CD8-positive, alpha-beta memory T cell (primary cell): ENCODE results near the gene ZNF274. TPM values are rescaled to one million over a fixed set of nuclear protein-coding genes. Genes with fewer than 3 reads are reported as not detected.
"Not testable (repeated sequence)": the region's sequence is repeated elsewhere in the genome, so short reads cannot be mapped to it uniquely, and the experiment has no call there.

ENCODE experiments used
- CTCF ChIA-PET: fragments of 350-600 bp; sonication (Branson Sonifier 250); formaldehyde crosslinking; loops from one replicate; lab custom pipeline; 2021; ENCODE audit warnings: antibody characterized with exemption; lab: Charles Lee
- POLR2A ChIA-PET: fragments of 350-600 bp; sonication (Branson Sonifier 250); formaldehyde crosslinking; loops from one replicate; lab custom pipeline; 2021; ENCODE audit warnings: antibody characterized with exemption; lab: Charles Lee
- DNase-seq, 5 donors: peaks; one replicate each; pipeline versions ENCODE4 v3.0.0 to v3.0.0-alpha.2; 2020 to 2022; ENCODE audit warnings: mixed read lengths in 1 of 5
- H3K27ac ChIP-seq: one replicate; pipeline ENCODE4 v1.7.0; 2013; ENCODE audit warnings: low read depth, mild to moderate bottlenecking, low read length, moderate library complexity
- H3K27me3 ChIP-seq: 2 replicates; pipeline ENCODE4 v1.7.0; 2013; ENCODE audit warnings: low read length, mild to moderate bottlenecking; ENCODE audit not compliant: insufficient read depth, poor library complexity, severe bottlenecking
- H3K36me3 ChIP-seq: 2 replicates; pipeline ENCODE4 v1.7.0; 2013; ENCODE audit warnings: mild to moderate bottlenecking, low read length, moderate library complexity; ENCODE audit not compliant: insufficient read depth
- H3K4me1 ChIP-seq: 2 replicates; pipeline ENCODE4 v1.7.0; 2013; ENCODE audit warnings: mild to moderate bottlenecking, low read length, moderate library complexity; ENCODE audit not compliant: insufficient read depth
- H3K4me3 ChIP-seq: 2 replicates; pipeline ENCODE4 v1.7.0; 2013; ENCODE audit warnings: mild to moderate bottlenecking, low read length
- H3K9me3 ChIP-seq: 2 replicates; pipeline ENCODE4 v1.7.0; 2013; ENCODE audit warnings: mild to moderate bottlenecking, low read length
- H3K27ac Mint-ChIP-seq, 8 donors: one replicate each; pipeline ENCODE4 v1.8.0; 2020 to 2021; ENCODE audit warnings: mixed read lengths in 8 of 8, mild to moderate bottlenecking in 6 of 8, inconsistent platforms in 3 of 8, moderate library complexity in 3 of 8
- H3K27me3 Mint-ChIP-seq, 2 donors: one replicate each; pipeline ENCODE4 v1.8.0; 2020 to 2021; ENCODE audit warnings: mixed read lengths in 2 of 2, mild to moderate bottlenecking in 1 of 2, moderate library complexity in 1 of 2
- H3K36me3 Mint-ChIP-seq, 3 donors: one replicate each; pipeline ENCODE4 v1.8.0; 2020 to 2021; ENCODE audit warnings: mixed read lengths in 3 of 3, inconsistent platforms in 1 of 3, mild to moderate bottlenecking in 1 of 3
- H3K4me1 Mint-ChIP-seq, 3 donors: one replicate each; pipeline ENCODE4 v1.8.0; 2020 to 2021; ENCODE audit warnings: mixed read lengths in 3 of 3, inconsistent platforms in 1 of 3, mild to moderate bottlenecking in 1 of 3
- H3K4me3 Mint-ChIP-seq, 7 donors: one replicate each; pipeline ENCODE4 v1.8.0; 2020 to 2021; ENCODE audit warnings: mixed read lengths in 7 of 7, mild to moderate bottlenecking in 6 of 7, moderate library complexity in 4 of 7, inconsistent platforms in 2 of 7
- H3K9me3 Mint-ChIP-seq, 5 donors: one replicate each; pipeline ENCODE4 v1.8.0; 2020 to 2022; ENCODE audit warnings: mixed read lengths in 5 of 5, mild to moderate bottlenecking in 3 of 5, moderate library complexity in 2 of 5, inconsistent platforms in 1 of 5
- polyA plus RNA-seq: library from polyadenylated mRNA; unstranded; fragments of 300-500 nt; fragmentation: Illumina TruSeq; gene quantifications from one replicate; pipeline ENCODE4 v1.2.3, GENCODE V29; 2021
- total RNA-seq, 2 experiments: library from RNA; stranded (reverse); gene quantifications; one replicate each; pipeline ENCODE4 v1.2.3, GENCODE V29; 2021

ZNF274 gene
- total RNA-seq (10 to 100 TPM; 23.4 to 25.9 TPM), polyA plus RNA-seq (32.0 TPM)

- peaks cover 40% of the 10 kb centered on the region for H3K9me3 ChIP-seq
- H3K27me3 ChIP-seq, result no peaks in the 10 kb centered on the region
- POLR2A ChIA-PET, result interaction anchor here (0.5 to 2.6 kb wide), 18 partner anchors 13 to 1804 kb away, joined by 3 to 9 read pairs (median 5); partner anchors contain the start of genes ERVK3-1, MZF1, ZBTB45 and ZNF497
- Mint-ChIP-seq H3K4me1 (peaks cover 20 to 38% (median 26%) of the 10 kb centered on the region in 3 donors), H3K9me3 (peaks cover 23 to 91% (median 86%) of the 10 kb centered on the region in 5 donors), H3K36me3 (peaks cover 19 to 69% (median 65%) of the 10 kb centered on the region in 3 donors), H3K4me3 (peak within 1 kb of the TSS; percentile 89 to 97 (median 91)), H3K27me3 (peaks cover 0 to 8% of the 10 kb centered on the region in 2 donors), H3K27ac (peak within 1 kb of the TSS; percentile 95 to 100 (median 99))
- DNase-seq, result peak; percentile 88 to 95 (median 92)
- CTCF ChIA-PET, result interaction anchor here (1.3 kb wide), 1 partner anchor 10 kb away, joined by 4 read pairs; no protein-coding TSS in a partner anchor
- H3K4me3 ChIP-seq, result peak within 1 kb of the TSS; percentile 100
- H3K4me1 ChIP-seq, result peaks cover 17% of the 10 kb centered on the region
- peaks cover 21% of the 10 kb centered on the region for H3K36me3 ChIP-seq
- H3K27ac ChIP-seq, result peak within 1 kb of the TSS; percentile 98
Observed at GRCh38 chr19:58182989-58183816, at the start of gene ZNF274. ZNF274 (plus strand) TSS chr19:58183061; CDS start chr19:58183966, 905 bp downstream.

DNA sequence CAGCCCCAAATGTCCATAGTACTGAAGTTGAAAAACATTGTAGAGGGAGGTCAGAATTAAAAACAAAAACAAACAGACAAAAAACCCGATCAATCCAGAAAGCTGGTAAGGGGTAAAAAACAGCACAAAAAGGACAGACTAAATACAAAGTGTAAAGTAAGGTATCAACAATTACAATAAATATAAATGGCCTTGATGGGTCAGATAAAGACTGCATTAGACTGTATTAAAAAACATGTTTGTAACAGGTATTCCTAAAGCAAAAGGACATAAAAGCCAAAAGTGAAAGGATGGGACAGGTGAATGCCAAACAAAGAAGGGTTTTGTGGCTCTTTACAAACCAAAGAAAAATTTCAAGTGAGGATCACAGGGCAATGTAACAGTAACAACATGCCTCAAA lies 48.6 kb upstream of the ZNF274 start:
- H3K4me3 Mint-ChIP-seq, result no peak overlapping the region
- H3K4me3 ChIP-seq, result no peak overlapping the region
- peaks cover 54% of the 10 kb centered on the region for H3K9me3 ChIP-seq
- H3K9me3 Mint-ChIP-seq, result peaks cover 30 to 94% (median 93%) of the 10 kb centered on the region in 5 donors
- DNase-seq, result no peak
- ChIA-PET POLR2A (no interaction called here), CTCF (no interaction called here)
- no peak overlapping the region for H3K27ac Mint-ChIP-seq
- no peaks in the 10 kb centered on the region for H3K4me1 Mint-ChIP-seq
- peaks cover 50 to 91% (median 85%) of the 10 kb centered on the region in 3 donors for H3K36me3 Mint-ChIP-seq
- no peak overlapping the region for H3K27ac ChIP-seq
- H3K4me1 ChIP-seq, result no peaks in the 10 kb centered on the region
- no peaks in the 10 kb centered on the region for H3K27me3 ChIP-seq
- H3K36me3 ChIP-seq, result peaks cover 38% of the 10 kb centered on the region
- no peaks in the 10 kb centered on the region for H3K27me3 Mint-ChIP-seq

GRCh38 chr19:58145849-58146248 lies 37.0 kb upstream of the ZNF274 start:
- H3K27ac Mint-ChIP-seq, result no peak overlapping the region
- CTCF ChIA-PET, result no interaction called here
- H3K36me3 Mint-ChIP-seq, result peaks cover 15 to 41% (median 36%) of the 10 kb centered on the region in 3 donors

GRCh38 chr19:58147475-58147874 lies 35.4 kb upstream of the ZNF274 start:
- Mint-ChIP-seq H3K36me3 (peaks cover 11 to 26% (median 23%) of the 10 kb centered on the region in 3 donors), H3K4me1 (peaks cover 16 to 29% (median 26%) of the 10 kb centered on the region in 3 donors), H3K9me3 (peaks cover 3 to 39% (median 29%) of the 10 kb centered on the region in 5 donors)
- H3K36me3 ChIP-seq, H3K27ac ChIP-seq, H3K27me3 Mint-ChIP-seq, H3K4me3 Mint-ChIP-seq, H3K27ac Mint-ChIP-seq, H3K4me3 ChIP-seq, POLR2A ChIA-PET, CTCF ChIA-PET, H3K27me3 ChIP-seq, DNase-seq: not testable (repeated sequence)
- Histone ChIP-seq H3K9me3 (peaks cover 17% of the 10 kb centered on the region), H3K4me1 (peaks cover 11% of the 10 kb centered on the region)

More at GRCh38 chr19:58145849-58146248, 37.0 kb upstream of the ZNF274 start:
- Histone ChIP-seq H3K4me1 (peaks cover 7% of the 10 kb centered on the region), H3K36me3 (peaks cover 11% of the 10 kb centered on the region), H3K27ac (no peak overlapping the region), H3K9me3 (peaks cover 25% of the 10 kb centered on the region), H3K27me3 (no peaks in the 10 kb centered on the region), H3K4me3 (no peak overlapping the region)
- DNase-seq, result no peak
- POLR2A ChIA-PET, result no interaction called here
- Mint-ChIP-seq H3K4me1 (peaks cover 11 to 22% (median 20%) of the 10 kb centered on the region in 3 donors), H3K9me3 (peaks cover 10 to 47% (median 36%) of the 10 kb centered on the region in 5 donors), H3K27me3 (no peaks in the 10 kb centered on the region), H3K4me3 (no peak overlapping the region)

DNA sequence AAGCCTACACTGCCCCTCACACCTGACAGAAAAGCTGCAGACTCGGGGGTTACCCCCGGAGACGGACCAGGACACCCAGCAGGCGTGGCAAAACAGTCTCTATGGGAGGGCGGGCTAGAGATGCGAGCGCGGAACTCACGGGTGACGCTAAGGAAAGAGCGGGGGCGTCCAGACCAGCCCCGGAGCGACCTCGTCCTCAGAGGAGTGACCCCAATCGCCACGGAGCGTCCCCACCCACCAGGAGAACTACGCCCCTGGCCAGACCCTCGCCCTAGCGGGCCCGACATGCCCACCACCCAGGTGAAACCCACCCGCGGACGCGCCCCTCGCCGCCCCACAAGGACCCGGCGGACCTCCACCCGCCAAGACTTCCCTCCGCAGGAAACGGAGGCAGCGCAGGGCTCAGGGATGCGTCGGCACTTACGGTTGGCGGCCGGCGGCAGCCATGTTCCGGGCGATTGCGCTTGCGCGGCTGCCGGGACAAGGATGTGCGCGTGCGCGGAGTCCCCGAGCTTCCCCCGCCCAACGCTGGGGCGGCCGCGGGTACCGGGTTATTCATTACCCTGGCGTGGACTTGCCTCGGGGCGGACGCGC lies 32.4 kb upstream of the ZNF274 start, which contains the start of gene ZNF329:
TSS of gene ZNF329 (minus strand) at position 462 of the 594 bp plus-strand sequence. CDS start 21,286 bp downstream, outside the sequence.
- peak within 1 kb of the TSS; percentile 87 to 96 (median 94) for H3K27ac Mint-ChIP-seq
- ChIA-PET CTCF (no interaction called here), POLR2A (interaction anchor here (1.0 kb wide), 2 partner anchors 148 to 330 kb away, joined by 4 to 5 read pairs; partner anchors contain the start of gene ZNF606)
- peaks cover 19 to 43% (median 34%) of the 10 kb centered on the region in 3 donors for H3K4me1 Mint-ChIP-seq
- peak; percentile 85 to 93 (median 89) for DNase-seq
- Histone ChIP-seq H3K4me3 (peak within 1 kb of the TSS; percentile 80), H3K27me3 (no peaks in the 10 kb centered on the region), H3K36me3 (no peaks in the 10 kb centered on the region), H3K9me3 (peaks cover 11% of the 10 kb centered on the region), H3K27ac (peak within 1 kb of the TSS; percentile 81), H3K4me1 (peaks cover 17% of the 10 kb centered on the region)
- peak within 1 kb of the TSS; percentile 90 to 96 (median 93) for H3K4me3 Mint-ChIP-seq
- peaks cover 3 to 19% (median 7%) of the 10 kb centered on the region in 3 donors for H3K36me3 Mint-ChIP-seq
- H3K9me3 Mint-ChIP-seq, result peaks cover 0 to 16% (median 11%) of the 10 kb centered on the region in 5 donors
- no peaks in the 10 kb centered on the region for H3K27me3 Mint-ChIP-seq

DNA sequence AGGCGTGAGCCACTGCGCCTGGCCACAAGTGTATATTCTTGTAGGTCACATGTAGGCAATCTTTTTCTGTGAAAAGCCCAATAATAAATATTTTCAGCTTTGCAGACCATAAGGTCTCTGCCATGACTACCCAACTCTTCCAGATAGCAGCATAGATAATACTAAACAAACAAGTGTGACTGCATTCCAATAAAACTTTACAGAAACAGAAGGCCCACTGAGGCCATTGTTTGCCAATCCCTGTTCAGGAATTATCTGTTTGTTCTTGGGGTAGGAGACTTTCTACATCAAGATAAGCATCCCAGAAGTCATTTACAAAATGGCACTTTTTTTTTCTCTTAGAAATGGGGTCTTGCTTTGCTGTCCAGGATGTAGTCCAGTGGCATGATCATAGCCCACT lies 29.5 kb upstream of the ZNF274 start:
- H3K27ac ChIP-seq, result no peak overlapping the region
- no peaks in the 10 kb centered on the region for H3K36me3 ChIP-seq
- Mint-ChIP-seq H3K4me3 (peak overlapping the region in 6 of 7 donors; percentile 18 to 92 (median 83)), H3K27me3 (peaks cover 0 to 2% of the 10 kb centered on the region in 2 donors), H3K27ac (no peak overlapping the region), H3K36me3 (peaks cover 0 to 11% (median 0%) of the 10 kb centered on the region in 3 donors), H3K9me3 (peaks cover 0 to 6% (median 4%) of the 10 kb centered on the region in 5 donors), H3K4me1 (peaks cover 19 to 40% (median 34%) of the 10 kb centered on the region in 3 donors)
- H3K4me1 ChIP-seq, result peaks cover 17% of the 10 kb centered on the region
- no peak overlapping the region for H3K4me3 ChIP-seq
- DNase-seq, result no peak
- POLR2A ChIA-PET, result no interaction called here
- peaks cover 6% of the 10 kb centered on the region for H3K9me3 ChIP-seq
- no peaks in the 10 kb centered on the region for H3K27me3 ChIP-seq
- CTCF ChIA-PET, result no interaction called here

- H3K9me3 Mint-ChIP-seq, result peaks cover 0 to 4% (median 0%) of the 10 kb centered on the region in 5 donors
- Histone ChIP-seq H3K27me3 (no peaks in the 10 kb centered on the region), H3K4me1 (peaks cover 17% of the 10 kb centered on the region), H3K36me3 (no peaks in the 10 kb centered on the region), H3K27ac (peak overlapping the region; percentile 79), H3K9me3 (no peaks in the 10 kb centered on the region), H3K4me3 (peak overlapping the region; percentile 94)
- peaks cover 0 to 8% (median 0%) of the 10 kb centered on the region in 3 donors for H3K36me3 Mint-ChIP-seq
- peaks cover 17 to 33% (median 26%) of the 10 kb centered on the region in 3 donors for H3K4me1 Mint-ChIP-seq
- H3K27me3 Mint-ChIP-seq, result peaks cover 0 to 3% of the 10 kb centered on the region in 2 donors
- ChIA-PET POLR2A (interaction anchor here (0.6 kb wide), 1 partner anchor 49 kb away, joined by 3 read pairs; no protein-coding TSS in a partner anchor), CTCF (no interaction called here)
- DNase-seq, result no peak
- H3K4me3 Mint-ChIP-seq, result peak overlapping the region; percentile 82 to 92 (median 83)
- peak overlapping the region in 5 of 8 donors; percentile 14 to 86 (median 79) for H3K27ac Mint-ChIP-seq
Observed at GRCh38 chr19:58154287-58154678, 28.6 kb upstream of the ZNF274 start.
